Spleen (tissue), 11 donors: Measurements from ENCODE around the gene SORCS2. TPM values are rescaled to one million over a fixed set of nuclear protein-coding genes. Genes with fewer than 3 reads are reported as not detected.

Experiments
- DNase-seq: peaks from one replicate; pipeline ENCODE4 v3.0.0-alpha.2; 2020
- H3K27ac ChIP-seq, 8 donors: fragments of 200-600 bp; sonication (generic) in 7 of 8; 1 replicate in 4 of 8; 2 replicates in 4 of 8; pipeline versions ENCODE4 v1.5.0 to v1.8.0; 2016 to 2021; ENCODE audit warnings: inconsistent platforms in 4 of 8, mild to moderate bottlenecking in 4 of 8, moderate library complexity in 1 of 8
- H3K27me3 ChIP-seq, 7 donors: fragments of 200-600 bp; sonication (generic) in 6 of 7; replicated peaks in 1 of 7; 1 replicate in 4 of 7; 2 replicates in 3 of 7; pipeline versions ENCODE4 v1.5.0 to v1.8.0; 2016 to 2021; ENCODE audit warnings: inconsistent platforms in 3 of 7, mild to moderate bottlenecking in 1 of 7
- H3K36me3 ChIP-seq, 6 donors: fragments of 200-600 bp; sonication (generic) in 5 of 6; 1 replicate in 4 of 6; 2 replicates in 2 of 6; pipeline versions ENCODE4 v1.5.0 to v1.8.0; 2016 to 2021; ENCODE audit warnings: inconsistent platforms in 2 of 6
- H3K4me1 ChIP-seq, 6 donors: fragments of 200-600 bp; sonication (generic) in 5 of 6; 1 replicate in 3 of 6; 2 replicates in 3 of 6; pipeline versions ENCODE4 v1.5.0 to v1.8.0; 2016 to 2021; ENCODE audit warnings: inconsistent platforms in 3 of 6
- H3K4me3 ChIP-seq, 8 donors: fragments of 200-600 bp; sonication (generic) in 7 of 8; 1 replicate in 4 of 8; 2 replicates in 4 of 8; pipeline versions ENCODE4 v1.5.0 to v1.8.0; 2016 to 2021; ENCODE audit warnings: inconsistent platforms in 4 of 8, mild to moderate bottlenecking in 4 of 8, moderate library complexity in 2 of 8
- H3K9me3 ChIP-seq, 8 donors: fragments of 200-600 bp; sonication (generic) in 7 of 8; 1 replicate in 4 of 8; 2 replicates in 4 of 8; pipeline versions ENCODE4 v1.5.0 to v1.8.0; 2016 to 2021; ENCODE audit warnings: inconsistent platforms in 4 of 8
- POLR2A ChIP-seq, 3 donors: fragments of 450-650 bp; IDR thresholded peaks; one replicate each; pipeline ENCODE4 v1.5.1; 2017; ENCODE audit warnings: antibody characterized with exemption in 3 of 3, mild to moderate bottlenecking in 1 of 3
- POLR2AphosphoS5 ChIP-seq, 3 donors: sonication (generic); formaldehyde crosslinking; IDR thresholded peaks; one replicate each; pipeline ENCODE4 v1.5.1; 2017; ENCODE audit warnings: antibody characterized with exemption in 3 of 3
- WGBS, 5 donors: extraction: QIAGEN DNeasy Blood & Tissue Kit in 3 of 5; methylation state at CpG; one replicate each; pipeline versions ENCODE4 v1.1.5 to v1.1.7; 2013 to 2018; 5-methylcytosine and 5-hydroxymethylcytosine counted together
- intact Hi-C: fragments of 100-400 bp; cut with DNase I; formaldehyde crosslinking; loops from one replicate; pipeline ENCODE4 v1.15.0; 2023; ENCODE audit warnings: low total_unique reads
- polyA plus RNA-seq, 3 donors: library from polyadenylated mRNA; stranded (reverse); fragments of 200-250 nt; gene quantifications; one replicate each; pipeline ENCODE4 v1.2.1, GENCODE V29; 2013
- total RNA-seq, 7 donors: library from RNA; depleted of rRNA in 3 of 7; stranded (reverse); fragments of >200 nt in 3 of 7; fragmentation: NEBNext Ultra II Directional in 4 of 7; extraction: Animal tissue kit (Norgen Biotek cat#: 25700) in 4 of 7; gene quantifications; one replicate each; pipeline versions ENCODE4 v1.1.0 to v1.2.1, GENCODE V29; 2016 to 2021
- TF ChIP-seq, protein P1 (sequence below), 11 experiments: fragments of 200-600 bp in 7 of 11; fragments of 450-650 bp in 4 of 11; sonication (generic) in 4 of 11; IDR thresholded peaks in 8 of 11; conservative IDR thresholded peaks in 3 of 11; 1 replicate in 7 of 11; 2 replicates in 4 of 11; pipeline versions ENCODE4 v1.4.0 to v1.8.0; 2016 to 2021; ENCODE audit warnings: antibody characterized with exemption in 11 of 11, inconsistent platforms in 4 of 11, mild to moderate bottlenecking in 1 of 11
- donor health status: healthy with polysubstance abuse.
- donor health status: DM: no; HTN: no; CAD: no; lungs with moderate emphysema.
- donor health status: DM: no; HTN: no; CAD: no.
- donor health status: Bipolar disorder and iron deficiency.
- donor health status: healthy.
- donor health status: DM: no; HTN: no; CAD: no.
- donor health status: DM: yes; HTN: yes; CAD: no.

Gene SORCS2
- total and polyA plus RNA-seq, 10 donors, result 0.33 to 1.6 (median 0.60) TPM

DNA sequence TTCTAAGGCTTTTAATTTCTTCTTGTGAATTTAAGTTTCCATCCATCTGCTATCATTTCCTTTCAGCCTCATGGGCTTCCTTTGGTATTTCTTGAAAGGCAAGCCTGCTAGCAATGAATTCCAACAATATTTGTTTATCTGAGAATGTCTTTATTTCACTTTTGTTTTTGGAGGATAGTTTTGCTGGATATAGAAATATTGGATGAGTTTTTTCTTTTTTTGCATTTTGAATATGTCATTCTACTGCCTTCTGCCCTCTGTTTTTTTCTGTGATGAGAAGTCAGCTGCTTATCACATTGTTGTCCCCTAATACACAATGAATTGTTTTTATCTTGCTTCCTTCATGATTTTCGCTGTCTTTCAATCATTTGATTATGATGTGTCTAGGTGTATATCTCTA lies 13.2 kb upstream of the SORCS2 start:
- Histone ChIP-seq H3K27ac (no peak overlapping the region), H3K36me3 (no peaks in the 10 kb centered on the region), H3K4me1 (no peaks in the 10 kb centered on the region), H3K9me3 (peaks cover 0 to 17% (median 14%) of the 10 kb centered on the region in 8 donors), H3K27me3 (no peaks in the 10 kb centered on the region), H3K4me3 (no peak overlapping the region)
- TF ChIP-seq POLR2A (IDR thresholded peaks at IDR 0.05) (no peak), POLR2AphosphoS5 (IDR thresholded peaks at IDR 0.05) (no peak)
- TF ChIP-seq, protein P1, sequence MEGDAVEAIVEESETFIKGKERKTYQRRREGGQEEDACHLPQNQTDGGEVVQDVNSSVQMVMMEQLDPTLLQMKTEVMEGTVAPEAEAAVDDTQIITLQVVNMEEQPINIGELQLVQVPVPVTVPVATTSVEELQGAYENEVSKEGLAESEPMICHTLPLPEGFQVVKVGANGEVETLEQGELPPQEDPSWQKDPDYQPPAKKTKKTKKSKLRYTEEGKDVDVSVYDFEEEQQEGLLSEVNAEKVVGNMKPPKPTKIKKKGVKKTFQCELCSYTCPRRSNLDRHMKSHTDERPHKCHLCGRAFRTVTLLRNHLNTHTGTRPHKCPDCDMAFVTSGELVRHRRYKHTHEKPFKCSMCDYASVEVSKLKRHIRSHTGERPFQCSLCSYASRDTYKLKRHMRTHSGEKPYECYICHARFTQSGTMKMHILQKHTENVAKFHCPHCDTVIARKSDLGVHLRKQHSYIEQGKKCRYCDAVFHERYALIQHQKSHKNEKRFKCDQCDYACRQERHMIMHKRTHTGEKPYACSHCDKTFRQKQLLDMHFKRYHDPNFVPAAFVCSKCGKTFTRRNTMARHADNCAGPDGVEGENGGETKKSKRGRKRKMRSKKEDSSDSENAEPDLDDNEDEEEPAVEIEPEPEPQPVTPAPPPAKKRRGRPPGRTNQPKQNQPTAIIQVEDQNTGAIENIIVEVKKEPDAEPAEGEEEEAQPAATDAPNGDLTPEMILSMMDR (IDR thresholded peaks at IDR 0.05 in 8 of 11, conservative IDR thresholded peaks at IDR 0.05 in 3 of 11), result no peak
- no peak for DNase-seq
- intact Hi-C loops, result no loop called here
- WGBS, 5 donors, result 83 to 92% (median 90%) methylated on average over 1 of the region's 1 CpG

DNA sequence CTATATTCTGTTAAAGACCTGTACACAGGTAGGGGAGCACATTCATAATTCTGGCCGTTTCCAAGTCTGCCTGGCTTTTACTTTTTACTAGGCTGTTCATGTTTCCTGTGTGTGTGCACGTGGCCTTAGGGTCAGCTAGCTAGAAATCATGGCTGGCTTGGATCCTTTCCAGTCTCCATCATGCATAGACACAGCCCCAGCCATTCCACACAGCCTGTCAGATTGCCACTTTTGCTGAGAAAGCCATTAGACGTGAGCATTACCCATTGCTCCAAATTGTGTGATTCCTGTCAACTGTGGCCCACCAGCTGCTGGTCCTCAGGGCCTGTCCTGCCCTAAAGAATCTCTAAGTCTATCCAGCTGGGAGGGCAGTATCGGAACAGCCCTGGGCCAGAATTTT lies 11.4 kb upstream of the SORCS2 start:
- H3K27me3 ChIP-seq, result peaks cover 0 to 4% (median 0%) of the 10 kb centered on the region in 7 donors
- DNase-seq, result no peak
- TF ChIP-seq POLR2AphosphoS5 (IDR thresholded peaks at IDR 0.05) (no peak), POLR2A (IDR thresholded peaks at IDR 0.05) (no peak)
- TF ChIP-seq, protein P1 (IDR thresholded peaks at IDR 0.05 in 8 of 11, conservative IDR thresholded peaks at IDR 0.05 in 3 of 11), result no peak
- H3K4me1 ChIP-seq, result no peaks in the 10 kb centered on the region
- H3K4me3 ChIP-seq, result no peak overlapping the region
- no peak overlapping the region for H3K27ac ChIP-seq
- H3K36me3 ChIP-seq, result no peaks in the 10 kb centered on the region
- peaks cover 0 to 17% (median 14%) of the 10 kb centered on the region in 8 donors for H3K9me3 ChIP-seq
- WGBS, 5 donors, result 56 to 65% (median 59%) methylated on average over 4 of the region's 4 CpGs
- intact Hi-C loops, result loop anchor here (10.0 kb wide), 1 partner anchor 436 kb away; no protein-coding TSS in a partner anchor

DNA sequence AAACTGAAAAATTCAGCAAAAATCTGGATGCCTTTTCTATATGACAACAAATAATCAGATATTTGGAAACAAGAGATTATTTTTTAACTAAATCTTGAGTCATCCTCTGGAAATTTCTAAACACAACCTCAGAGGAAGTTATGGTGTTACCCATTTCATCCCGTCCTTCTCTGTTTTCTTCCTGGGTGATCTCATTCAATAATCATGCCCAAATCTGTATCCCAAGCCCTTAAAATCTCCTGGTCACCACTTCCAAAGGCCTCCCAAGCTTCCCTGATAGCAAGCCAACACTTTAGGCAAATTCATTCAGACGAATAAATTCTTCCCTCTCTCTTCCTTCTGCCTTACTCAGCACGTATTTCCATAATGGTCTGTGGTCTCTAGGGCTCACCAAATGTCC lies 9.7 kb upstream of the SORCS2 start:
- 68 to 81% (median 75%) methylated on average over 3 of the region's 3 CpGs for WGBS, 5 donors
- Histone ChIP-seq H3K4me1 (no peaks in the 10 kb centered on the region), H3K4me3 (no peak overlapping the region), H3K36me3 (no peaks in the 10 kb centered on the region), H3K9me3 (peaks cover 0 to 17% (median 14%) of the 10 kb centered on the region in 8 donors), H3K27me3 (peaks cover 0 to 21% (median 2%) of the 10 kb centered on the region in 7 donors), H3K27ac (no peak overlapping the region)
- TF ChIP-seq, protein P1 (IDR thresholded peaks at IDR 0.05 in 8 of 11, conservative IDR thresholded peaks at IDR 0.05 in 3 of 11), result no peak
- TF ChIP-seq POLR2A (IDR thresholded peaks at IDR 0.05), result no peak
- no peak for TF ChIP-seq POLR2AphosphoS5 (IDR thresholded peaks at IDR 0.05)
- DNase-seq, result no peak
- intact Hi-C loops, result loop anchor here (10.0 kb wide), 1 partner anchor 438 kb away; no protein-coding TSS in a partner anchor

DNA sequence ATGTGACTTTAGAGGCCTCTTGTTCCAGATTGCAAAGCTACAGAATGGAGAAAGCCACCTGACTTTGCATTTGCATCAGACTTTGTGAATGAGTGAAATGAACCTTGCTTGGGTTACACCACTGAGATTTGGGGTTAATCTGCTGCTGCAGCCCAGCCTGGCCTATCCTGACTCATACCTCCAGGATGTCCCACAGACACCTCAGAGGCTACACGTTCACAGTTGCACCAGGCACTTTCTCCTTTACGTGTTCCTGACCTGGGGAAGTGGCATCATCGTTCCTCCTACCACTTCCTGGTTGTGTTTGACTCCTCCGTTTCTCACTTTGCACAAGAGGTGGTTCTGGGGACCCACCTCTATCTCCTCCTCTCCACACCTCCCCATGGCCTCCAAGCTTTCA lies 9.2 kb upstream of the SORCS2 start:
- WGBS, 5 donors, result 20 to 49% (median 30%) methylated on average over 4 of the region's 4 CpGs
- TF ChIP-seq, protein P1 (IDR thresholded peaks at IDR 0.05 in 8 of 11, conservative IDR thresholded peaks at IDR 0.05 in 3 of 11), result no peak
- TF ChIP-seq POLR2A (IDR thresholded peaks at IDR 0.05) (no peak), POLR2AphosphoS5 (IDR thresholded peaks at IDR 0.05) (no peak)
- Histone ChIP-seq H3K27ac (no peak overlapping the region), H3K27me3 (peaks cover 0 to 27% (median 5%) of the 10 kb centered on the region in 7 donors), H3K36me3 (no peaks in the 10 kb centered on the region), H3K4me1 (no peaks in the 10 kb centered on the region), H3K4me3 (no peak overlapping the region), H3K9me3 (peaks cover 0 to 17% (median 14%) of the 10 kb centered on the region in 8 donors)
- DNase-seq, result no peak
- intact Hi-C loops, result loop anchor here (10.0 kb wide), 1 partner anchor 438 kb away; no protein-coding TSS in a partner anchor
